ENCODE results near the gene FOCAD.

DNA sequence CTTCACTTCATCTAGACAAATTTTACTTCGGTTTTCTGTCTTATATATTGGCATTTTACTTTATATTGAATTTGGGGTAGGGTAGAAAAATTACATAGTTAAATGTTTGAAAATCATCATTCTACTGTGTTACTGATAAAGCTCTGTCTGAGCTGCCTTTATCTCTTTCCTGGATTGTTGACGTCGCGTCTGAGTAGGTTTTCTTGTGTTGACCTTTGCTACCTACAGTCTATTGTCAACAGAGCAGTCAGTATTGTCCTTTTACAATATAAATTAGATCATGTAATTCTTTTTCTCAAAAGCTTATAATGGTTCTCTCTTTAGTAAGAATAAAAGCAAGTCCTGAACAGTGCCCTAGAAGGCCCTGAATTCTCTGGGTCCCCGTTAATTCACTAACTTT is 219.2 kb downstream of the FOCAD start:
- TF ChIP-seq, protein P1, sequence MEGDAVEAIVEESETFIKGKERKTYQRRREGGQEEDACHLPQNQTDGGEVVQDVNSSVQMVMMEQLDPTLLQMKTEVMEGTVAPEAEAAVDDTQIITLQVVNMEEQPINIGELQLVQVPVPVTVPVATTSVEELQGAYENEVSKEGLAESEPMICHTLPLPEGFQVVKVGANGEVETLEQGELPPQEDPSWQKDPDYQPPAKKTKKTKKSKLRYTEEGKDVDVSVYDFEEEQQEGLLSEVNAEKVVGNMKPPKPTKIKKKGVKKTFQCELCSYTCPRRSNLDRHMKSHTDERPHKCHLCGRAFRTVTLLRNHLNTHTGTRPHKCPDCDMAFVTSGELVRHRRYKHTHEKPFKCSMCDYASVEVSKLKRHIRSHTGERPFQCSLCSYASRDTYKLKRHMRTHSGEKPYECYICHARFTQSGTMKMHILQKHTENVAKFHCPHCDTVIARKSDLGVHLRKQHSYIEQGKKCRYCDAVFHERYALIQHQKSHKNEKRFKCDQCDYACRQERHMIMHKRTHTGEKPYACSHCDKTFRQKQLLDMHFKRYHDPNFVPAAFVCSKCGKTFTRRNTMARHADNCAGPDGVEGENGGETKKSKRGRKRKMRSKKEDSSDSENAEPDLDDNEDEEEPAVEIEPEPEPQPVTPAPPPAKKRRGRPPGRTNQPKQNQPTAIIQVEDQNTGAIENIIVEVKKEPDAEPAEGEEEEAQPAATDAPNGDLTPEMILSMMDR (conservative IDR thresholded peaks at IDR 0.05 in 1 of 2, IDR thresholded peaks at IDR 0.05 in 1 of 2; ENCODE audit: low read depth in 1 of 2, low read length in 2 of 2): no peak
- no peak for TF ChIP-seq EZH2 (IDR thresholded peaks at IDR 0.05; ENCODE audit: low read length, missing control alignments)

Data from fibroblast of lung (primary cell).